Glomerular visceral epithelial cell (primary cell): ENCODE measurements around the gene STEAP1B.
"Not testable (repeated sequence)": the region's sequence is repeated elsewhere in the genome, so short reads cannot be mapped to it uniquely, and the experiment has no call there.

ENCODE experiments used
- DNase-seq: peaks from one replicate; pipeline ENCODE4 v3.0.0-alpha.2; 2016; ENCODE audit errors: extremely low spot score

The STEAP1B gene

DNA sequence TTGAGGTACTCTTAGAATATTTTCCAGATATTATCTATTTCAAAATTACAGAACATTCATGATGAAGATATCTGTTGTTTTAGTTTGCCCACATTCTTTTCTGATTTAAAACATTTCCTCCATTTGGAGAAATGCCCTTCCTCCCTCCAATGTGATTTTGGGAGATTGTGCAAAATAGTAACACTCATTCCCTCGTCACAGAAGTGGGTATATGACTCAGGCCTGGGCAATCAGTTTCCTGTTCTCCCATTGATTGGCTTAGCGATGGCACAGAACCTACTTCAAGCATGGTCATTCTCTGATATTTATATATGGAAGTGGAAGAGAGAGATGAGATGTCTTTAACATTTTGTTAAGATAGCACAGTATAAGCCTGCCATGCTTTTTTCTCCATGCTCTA is 3.1 kb downstream of the STEAP1B start:
- DNase-seq = not testable (repeated sequence)

- DNase-seq = not testable (repeated sequence)
Observed at GRCh38 chr7:22496296-22496888, 3.6 kb downstream of the STEAP1B start.

DNA sequence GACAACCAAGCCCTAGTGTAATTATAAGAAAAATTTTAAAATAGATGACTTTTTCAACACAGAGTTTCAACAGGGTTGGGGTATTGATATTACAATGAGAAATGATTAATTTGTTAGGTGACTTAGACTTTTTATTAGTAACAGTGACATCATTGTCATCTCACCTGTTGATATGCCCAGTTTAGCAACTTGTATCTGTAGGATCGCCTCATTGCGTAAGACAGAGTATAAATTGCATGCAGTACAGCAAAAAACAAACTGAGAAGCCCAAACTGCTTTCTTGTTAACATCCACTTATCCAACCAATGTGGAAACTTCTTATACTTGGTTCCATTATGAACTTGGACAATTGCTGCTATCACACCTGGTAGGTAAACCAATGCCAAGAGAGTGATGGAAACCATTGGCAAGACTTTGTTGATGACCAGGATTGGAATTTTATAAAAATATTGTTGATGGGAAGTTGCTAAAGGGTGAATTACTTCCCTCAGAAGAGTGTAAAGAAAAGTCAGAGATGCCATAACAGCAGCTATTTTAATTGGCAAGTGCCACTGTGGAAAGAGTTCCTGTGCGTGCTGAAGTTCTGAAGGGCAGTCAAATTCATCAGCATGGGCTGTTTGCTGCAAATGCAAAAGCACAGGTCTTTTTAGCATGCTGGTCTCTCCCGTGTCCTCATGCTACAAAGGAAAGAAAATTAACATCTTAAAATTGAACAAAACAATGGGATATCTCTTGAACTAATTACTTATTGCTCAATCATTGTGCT is 6.6 kb downstream of the STEAP1B start:
- not testable (repeated sequence) for DNase-seq

DNA sequence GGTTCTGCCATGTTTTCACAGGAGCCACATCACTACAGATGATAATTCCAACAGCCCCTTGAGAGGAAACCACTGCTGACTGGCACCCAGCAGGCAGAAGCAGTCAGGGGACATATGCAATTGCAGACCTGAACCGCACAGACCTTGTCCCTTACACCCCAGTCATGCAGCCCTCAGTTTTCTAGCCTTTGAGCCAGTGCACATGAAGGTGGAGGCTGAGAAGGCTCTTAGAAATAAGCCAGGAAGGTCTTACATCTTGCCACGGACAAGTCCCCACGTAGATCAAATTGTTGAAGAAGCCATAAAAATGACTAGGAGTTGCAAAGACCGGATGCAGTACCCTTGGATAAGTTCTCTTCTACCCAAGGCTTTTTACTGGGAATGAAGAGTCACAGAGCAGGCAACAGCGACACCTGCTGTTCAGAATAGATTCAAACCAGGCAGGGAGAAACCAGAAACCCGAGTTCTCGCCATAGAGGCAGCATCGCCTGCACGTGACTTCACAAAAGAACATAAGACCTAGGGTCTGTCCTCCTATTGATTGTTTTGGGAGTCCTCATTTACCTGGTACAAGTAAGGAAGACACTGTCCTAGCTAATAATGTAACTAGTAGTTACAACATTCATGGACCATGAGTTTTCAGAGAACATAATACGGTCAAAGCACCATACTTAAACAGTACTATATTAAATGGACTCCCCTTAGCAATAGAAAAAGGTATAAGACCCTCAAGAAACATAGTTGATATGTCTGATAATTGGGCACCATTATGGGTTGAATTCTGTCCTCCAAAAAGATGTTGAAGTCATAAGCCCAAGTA is 11.1 kb downstream of the STEAP1B start:
- peak; percentile 60 for DNase-seq

GRCh38 chr7:22487978-22488642 is 11.9 kb downstream of the STEAP1B start:
- no peak for DNase-seq

DNA sequence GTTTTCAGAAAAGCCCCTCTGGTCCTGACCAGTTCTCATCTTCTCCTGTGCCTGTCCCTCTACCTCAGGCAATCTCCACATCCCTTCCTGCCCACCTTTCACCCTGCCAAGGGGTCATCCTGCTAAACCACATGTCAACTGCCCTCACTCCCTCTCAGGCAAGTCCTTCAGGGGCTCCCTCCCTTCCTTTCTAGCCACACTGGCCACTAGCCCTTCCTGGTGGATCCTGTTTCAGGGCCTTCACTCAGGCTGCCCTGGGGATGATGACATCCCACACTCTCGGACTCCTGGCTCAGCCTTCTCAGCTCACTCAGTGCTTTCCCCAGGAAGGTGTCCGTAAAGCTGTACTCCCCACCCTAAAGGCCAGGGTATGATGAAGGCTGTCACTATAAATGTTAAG is 13.4 kb downstream of the STEAP1B start:
- DNase-seq = no peak

- no peak for DNase-seq
Observed at GRCh38 chr7:22485189-22485588, 14.8 kb downstream of the STEAP1B start.

DNA sequence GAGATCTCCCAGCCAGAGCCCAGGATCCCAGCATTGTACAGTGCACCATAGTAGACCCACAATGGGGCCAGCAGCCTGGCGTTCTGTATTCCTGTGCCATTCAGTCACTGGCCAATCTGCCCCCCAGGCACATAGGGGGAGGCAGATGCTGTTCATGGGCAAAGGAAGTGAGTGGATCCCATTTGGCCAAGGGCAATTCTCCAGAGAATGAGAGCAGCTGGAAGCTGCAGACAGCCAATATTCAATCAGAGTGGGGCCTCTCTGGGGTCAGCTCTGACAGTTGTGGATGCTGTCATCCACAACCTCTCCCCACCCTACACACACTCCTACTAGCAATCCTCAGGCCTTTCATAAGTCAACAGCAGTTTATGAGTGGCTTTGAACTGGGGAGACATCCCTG is 17.5 kb downstream of the STEAP1B start:
- DNase-seq = no peak

- no peak for DNase-seq
Observed at GRCh38 chr7:22481726-22482125, 18.3 kb downstream of the STEAP1B start.

DNA sequence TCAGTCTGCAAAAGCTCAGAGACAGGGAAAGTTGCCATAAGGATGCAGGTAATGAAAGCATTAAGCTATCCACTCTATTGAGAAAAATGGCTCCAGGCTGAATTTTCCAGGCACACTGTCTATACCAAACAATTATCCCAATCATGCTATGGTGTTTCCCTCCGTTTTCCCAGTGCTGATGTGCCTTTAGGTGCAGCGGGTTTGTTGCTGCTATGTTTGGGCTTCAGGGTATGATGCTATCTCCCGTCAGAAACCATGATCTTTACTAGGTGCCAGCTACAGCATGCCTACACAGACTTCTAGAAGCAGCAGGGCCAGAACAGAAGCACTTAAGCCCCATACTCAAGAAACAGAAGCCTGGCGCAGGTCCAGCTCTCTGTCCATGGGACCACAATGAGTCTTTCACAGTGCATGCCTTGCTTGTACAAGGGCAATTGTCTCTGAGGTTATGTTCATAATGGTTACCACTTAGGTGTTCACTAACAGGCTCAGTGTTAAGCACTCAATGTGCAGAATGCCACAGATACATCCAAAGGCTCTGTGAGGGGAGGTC is 19.4 kb downstream of the STEAP1B start:
- DNase-seq = no peak

GRCh38 chr7:22477876-22478450 is 22.0 kb downstream of the STEAP1B start:
- no peak for DNase-seq

DNA sequence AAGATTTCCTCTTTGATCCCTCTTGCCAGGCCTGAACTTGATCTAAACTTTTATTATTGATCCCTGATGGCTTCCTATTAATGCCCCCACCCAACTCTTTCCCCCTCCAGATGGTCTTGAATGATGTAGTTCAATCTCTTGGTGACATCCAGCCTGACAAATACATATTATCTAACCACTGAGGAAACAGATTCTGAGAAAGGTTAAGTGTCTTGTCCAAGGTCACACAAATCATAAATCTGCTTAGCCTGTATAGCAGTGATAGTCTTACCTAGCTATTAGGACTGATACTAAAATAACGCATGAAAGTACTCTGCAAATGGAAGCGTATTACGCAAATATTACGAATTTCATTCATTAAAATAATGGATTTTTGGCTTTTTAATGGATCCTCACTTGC is 22.7 kb downstream of the STEAP1B start:
- DNase-seq = no peak

GRCh38 chr7:22476824-22477223 is 23.2 kb downstream of the STEAP1B start:
- DNase-seq = no peak

- DNase-seq = no peak
Observed at GRCh38 chr7:22474645-22475044, 25.3 kb downstream of the STEAP1B start.

DNA sequence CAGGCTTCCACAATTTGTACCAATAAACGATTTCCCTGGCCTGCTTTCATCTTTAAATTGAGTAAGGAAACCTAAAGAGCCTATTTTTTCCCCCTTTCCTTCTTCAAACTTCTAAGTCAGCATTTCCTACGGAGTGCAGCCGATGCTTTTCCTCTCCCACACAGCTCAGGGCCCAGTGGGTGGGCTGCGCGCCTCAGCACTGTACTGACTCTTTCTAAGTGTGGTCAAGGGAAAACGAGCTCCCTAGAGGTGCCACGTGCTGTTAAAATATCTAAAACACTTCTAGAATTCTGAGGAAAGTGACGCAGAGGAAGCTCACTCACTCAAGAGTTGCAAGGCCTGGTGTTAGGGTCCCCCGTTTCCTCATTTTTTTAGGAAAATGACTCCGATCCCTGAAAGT is 29.0 kb downstream of the STEAP1B start:
- DNase-seq = no peak

DNA sequence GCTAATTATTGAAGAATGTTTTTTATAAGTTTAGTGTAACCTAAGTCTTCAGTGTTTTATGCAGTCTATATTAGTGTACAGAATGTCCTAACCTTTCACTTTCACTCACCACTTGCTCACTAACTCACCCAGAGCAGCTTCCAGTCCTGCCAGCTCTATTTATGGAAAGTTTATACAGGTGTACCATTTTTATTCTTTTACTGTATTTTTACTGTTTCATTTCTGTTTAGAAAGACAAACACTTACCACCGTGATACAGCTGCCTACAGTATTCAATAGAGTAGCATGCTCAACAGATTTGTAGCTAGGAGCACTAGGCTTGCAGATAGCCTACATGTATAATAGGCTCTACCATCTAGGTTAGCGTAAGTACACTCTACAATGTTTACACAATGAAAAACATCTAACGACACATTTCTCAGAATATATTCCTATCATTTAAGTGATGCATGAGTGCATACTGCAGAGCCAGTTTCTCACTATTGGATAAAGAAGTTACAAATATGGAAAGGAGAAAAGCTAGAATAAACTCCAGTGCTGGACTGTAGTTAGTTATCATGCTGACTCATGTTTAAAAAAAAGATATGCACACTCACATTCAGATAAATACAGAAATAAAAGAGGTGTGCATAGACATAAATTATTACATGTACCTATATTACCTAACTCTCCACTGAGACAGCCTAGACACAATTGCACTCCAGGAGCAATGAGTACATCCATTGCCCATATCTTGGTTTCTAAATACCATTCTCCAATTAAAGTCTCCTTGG is 30.4 kb downstream of the STEAP1B start:
- no peak for DNase-seq

GRCh38 chr7:22468609-22469008 is 31.4 kb downstream of the STEAP1B start:
- no peak for DNase-seq

- no peak for DNase-seq
Observed at GRCh38 chr7:22464299-22464698, 35.7 kb downstream of the STEAP1B start.

- no peak for DNase-seq
Observed at GRCh38 chr7:22460363-22460988, 39.5 kb downstream of the STEAP1B start.

GRCh38 chr7:22457471-22457870 is 42.5 kb downstream of the STEAP1B start:
- DNase-seq = no peak
